GM12878 (cell line): ENCODE data around the gene KIFC3.

Experiments
- ATF7 ChIP-seq: fragments of 450-650 bp; IDR thresholded peaks from 2 replicates; pipeline ENCODE4 v1.6.1; 2016; ENCODE audit warnings: low read depth, mild to moderate bottlenecking
- CEBPB ChIP-seq, 2 experiments: fragments of 150-350 bp in 1 of 2; IDR thresholded peaks; 2 replicates each; pipeline ENCODE4 v1.6.1; 2012 to 2014; ENCODE audit warnings: low read depth in 2 of 2, low read length in 2 of 2, borderline replicate concordance in 1 of 2, inconsistent platforms in 1 of 2
- CTCF ChIP-seq, 3 experiments: IDR thresholded peaks in 2 of 3; conservative IDR thresholded peaks in 1 of 3; 2 replicates each; pipeline ENCODE4 v1.5.1; 2011; ENCODE audit warnings: low read depth in 3 of 3, low read length in 3 of 3, mild to moderate bottlenecking in 3 of 3, control low read depth in 2 of 3, moderate library complexity in 2 of 3, inconsistent platforms in 1 of 3, mixed read lengths in 1 of 3; ENCODE audit not compliant: control insufficient read depth in 2 of 3, insufficient read depth in 1 of 3; ENCODE audit errors: extremely low read depth in 1 of 3
- HCFC1 ChIP-seq: fragments of 150-350 bp; IDR thresholded peaks from 2 replicates; pipeline ENCODE4 v1.6.1; 2014; ENCODE audit warnings: low read length

- TF ChIP-seq CTCF (IDR thresholded peaks at IDR 0.05 in 2 of 3, conservative IDR thresholded peaks at IDR 0.05 in 1 of 3; ENCODE audit: control insufficient read depth in 2 of 3, extremely low read depth in 1 of 3, insufficient read depth in 1 of 3, low read depth in 3 of 3, low read length in 3 of 3) = 0 out of 6 replicates have a peak, but pooled peaks of 2 of the 3 experiments have one; percentile 16 to 20
- no peak for TF ChIP-seq ATF7
- no peak for TF ChIP-seq HCFC1
- no peak for TF ChIP-seq CEBPB (IDR thresholded peaks at IDR 0.05; ENCODE audit: borderline replicate concordance in 1 of 2, low read depth in 2 of 2, low read length in 2 of 2)
Observed at GRCh38 chr16:57828272-57829161, 26.2 kb upstream of the KIFC3 start.
